Glomerular visceral epithelial cell (primary cell): Measurements from ENCODE around the gene IRS4.
A peak's percentile ranks its signal among the peaks of the same experiment; 100 is the strongest.

Experiments
- DNase-seq: peaks from one replicate; pipeline ENCODE4 v3.0.0-alpha.2; 2016; ENCODE audit errors: extremely low spot score

Gene IRS4

GRCh38 chrX:108736509-108737479 lies at the start of gene IRS4:
Gene IRS4 (minus strand): TSS chrX:108736563.
- DNase-seq, result peak; percentile 1

- DNase-seq, result no peak
Measured at GRCh38 chrX:108772549-108772948, 36.2 kb upstream of the IRS4 start.

- no peak for DNase-seq
Measured at GRCh38 chrX:108763559-108763958, 27.2 kb upstream of the IRS4 start.

GRCh38 chrX:108740299-108740774 lies 4.0 kb upstream of the IRS4 start:
- DNase-seq, result no peak

- no peak for DNase-seq
Measured at GRCh38 chrX:108737754-108738153, 1.4 kb upstream of the IRS4 start.

DNA sequence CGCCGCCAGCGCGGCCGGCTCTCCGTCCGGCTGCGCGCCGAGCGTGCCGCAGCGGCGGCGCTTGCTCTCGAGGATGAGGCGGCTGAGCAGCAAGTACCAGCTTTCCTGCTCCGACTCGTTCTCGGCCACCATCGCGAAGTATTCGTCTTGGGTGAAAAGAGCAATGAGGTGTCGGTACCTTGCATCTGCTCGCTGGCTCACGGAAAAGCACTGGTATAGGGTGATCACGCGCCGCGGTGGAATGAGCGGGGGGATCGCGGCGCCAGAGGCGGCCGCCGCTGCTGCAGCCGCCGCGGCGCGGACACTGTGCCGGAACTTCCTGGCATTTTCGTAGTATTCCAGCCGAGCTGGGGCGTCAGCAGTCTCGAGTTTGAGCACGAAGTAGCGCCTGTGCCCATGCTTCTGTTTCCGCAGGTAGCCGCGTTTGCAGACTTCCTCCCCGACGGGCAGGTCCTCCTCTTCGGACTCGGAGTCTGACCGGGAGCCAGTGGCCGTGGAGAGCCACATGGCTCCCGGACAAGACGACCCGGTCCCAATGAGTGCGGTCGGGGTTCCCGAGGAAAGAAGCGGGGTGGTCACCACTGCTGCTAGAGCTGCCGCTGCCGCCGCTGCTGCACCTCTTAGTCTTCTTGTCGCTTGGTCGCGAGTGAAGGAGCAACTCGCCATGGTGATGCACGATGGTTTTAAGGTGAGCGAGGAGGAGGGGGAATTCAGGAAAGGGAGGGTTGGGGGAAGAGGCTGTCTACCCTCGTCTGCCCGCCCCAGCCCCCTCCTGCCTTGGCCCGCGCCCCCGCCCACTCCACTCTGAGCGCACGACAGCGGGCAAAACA lies 469 bp downstream of the IRS4 start:
- peak; percentile 0 for DNase-seq

DNA sequence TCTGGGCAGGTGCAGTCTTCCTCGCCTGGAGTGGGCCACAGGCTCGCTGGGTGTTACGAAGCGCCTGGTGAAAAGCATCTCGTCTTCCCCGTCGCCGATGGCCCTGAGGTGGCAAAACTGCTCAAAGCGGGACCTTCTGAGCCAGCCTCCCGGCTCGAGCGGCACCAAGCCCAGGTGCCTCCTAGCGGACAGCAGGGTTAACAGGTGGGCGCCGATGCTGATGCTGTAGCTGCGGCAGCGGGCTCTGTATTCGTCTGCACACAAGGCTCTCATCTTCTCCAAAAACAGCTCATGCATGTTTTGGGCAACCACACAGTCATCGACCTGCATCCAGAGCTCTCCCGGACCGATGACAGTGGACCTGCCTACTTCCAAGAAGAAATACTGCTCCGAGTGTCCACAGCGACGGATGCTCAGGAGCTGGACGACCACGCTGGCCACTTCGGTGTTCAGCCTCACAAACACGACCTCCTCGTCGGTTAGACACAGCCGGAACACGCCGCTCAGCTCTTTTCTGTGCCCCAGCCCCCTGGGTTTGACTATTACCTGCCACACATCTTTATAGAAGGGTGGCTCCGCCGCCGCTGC lies 1.2 kb downstream of the IRS4 start:
- DNase-seq, result peak; percentile 0

GRCh38 chrX:108734426-108734825 lies 1.9 kb downstream of the IRS4 start:
- no peak for DNase-seq

DNA sequence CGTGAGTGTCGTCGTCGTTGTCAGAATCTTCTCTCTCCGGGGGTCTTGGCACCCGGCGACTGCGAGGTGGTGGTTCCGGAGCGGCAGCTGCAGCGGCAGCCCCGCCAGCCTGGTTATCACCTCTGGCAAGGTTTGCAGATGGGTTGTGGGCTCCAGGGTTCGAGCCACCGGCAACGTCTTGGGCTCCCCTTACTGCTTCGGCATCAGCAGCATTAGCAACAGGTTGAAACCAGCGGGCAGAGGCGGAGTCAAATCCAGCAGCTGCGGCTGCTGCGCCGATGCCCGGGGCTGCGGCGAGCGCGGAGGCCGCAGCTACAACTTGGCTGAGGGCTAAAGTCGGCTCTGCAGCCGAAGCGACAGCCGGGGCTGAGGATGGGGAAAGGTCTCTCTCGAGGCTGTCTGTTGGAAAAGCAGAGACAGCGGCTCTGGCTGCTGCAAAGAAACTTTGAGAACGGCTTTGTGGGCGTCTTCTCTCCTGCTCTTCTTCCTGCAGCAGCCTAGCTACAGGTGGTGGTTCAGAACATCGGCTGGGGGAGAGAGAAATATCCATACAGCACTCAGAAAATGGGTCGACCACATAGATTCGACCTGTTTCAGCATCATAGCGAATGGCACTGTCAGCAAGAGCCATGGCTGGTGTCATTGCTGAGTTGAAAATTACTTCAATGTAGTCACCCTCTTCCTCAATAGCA lies 3.6 kb downstream of the IRS4 start:
- DNase-seq, result peak; percentile 0

DNA sequence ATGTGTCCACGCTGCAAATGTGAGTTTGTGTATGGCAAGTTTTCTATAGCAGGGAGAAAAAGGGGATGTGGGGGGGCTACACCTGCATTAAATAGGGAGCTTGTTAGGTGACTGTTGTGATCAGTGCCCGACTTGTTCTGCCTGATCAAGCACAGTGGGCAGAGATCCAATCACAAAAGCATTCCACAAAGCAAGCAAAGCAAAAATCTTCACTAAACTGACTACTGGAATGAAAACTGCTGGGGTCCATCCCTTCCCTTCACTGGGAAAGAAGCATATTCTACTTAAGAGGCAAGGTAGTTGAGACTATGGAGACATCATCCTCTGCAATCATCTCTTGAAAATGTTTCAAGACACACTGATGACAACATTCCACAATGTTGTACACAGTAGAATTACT lies 5.2 kb downstream of the IRS4 start:
- no peak for DNase-seq

DNA sequence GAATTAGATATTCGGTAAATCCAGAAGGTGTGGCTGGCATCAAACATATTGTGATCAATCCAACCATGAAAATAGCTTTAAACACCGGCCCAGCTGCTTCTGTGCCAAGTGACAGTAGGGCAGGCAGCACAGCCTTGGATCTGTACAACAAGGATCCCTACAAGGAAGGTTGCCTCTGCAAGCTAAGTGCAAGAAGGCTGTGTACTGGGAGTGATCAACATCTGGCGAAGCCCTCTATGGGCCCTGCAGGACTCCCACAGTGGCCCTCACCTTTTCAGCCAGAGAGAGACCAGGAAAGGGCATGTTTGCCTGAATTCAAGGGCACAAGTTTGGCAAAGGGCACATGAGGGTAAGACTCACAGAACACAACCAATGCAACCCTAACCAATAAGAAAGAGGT lies 9.6 kb downstream of the IRS4 start:
- DNase-seq, result no peak

- DNase-seq, result no peak
Measured at GRCh38 chrX:108722561-108722960, 13.8 kb downstream of the IRS4 start.

DNA sequence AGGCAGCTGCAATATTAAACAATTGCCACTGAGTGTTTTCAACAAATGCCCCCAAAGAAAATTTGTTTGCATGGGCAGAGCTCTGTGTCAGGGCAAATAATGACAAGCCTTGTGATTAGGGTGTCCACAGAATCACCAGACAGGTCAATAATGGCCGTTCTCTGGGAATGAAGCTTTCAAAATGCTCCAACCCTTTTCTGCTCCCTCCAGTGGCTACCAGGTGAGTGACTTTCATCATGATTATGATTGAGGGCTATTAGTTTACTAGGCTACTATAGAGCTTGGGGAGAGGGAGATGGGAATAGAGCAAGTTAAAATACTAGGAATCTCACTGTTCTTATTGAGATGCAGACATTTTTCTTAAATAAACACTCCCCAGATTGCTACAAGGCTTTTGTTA lies 23.5 kb downstream of the IRS4 start:
- DNase-seq, result no peak

DNA sequence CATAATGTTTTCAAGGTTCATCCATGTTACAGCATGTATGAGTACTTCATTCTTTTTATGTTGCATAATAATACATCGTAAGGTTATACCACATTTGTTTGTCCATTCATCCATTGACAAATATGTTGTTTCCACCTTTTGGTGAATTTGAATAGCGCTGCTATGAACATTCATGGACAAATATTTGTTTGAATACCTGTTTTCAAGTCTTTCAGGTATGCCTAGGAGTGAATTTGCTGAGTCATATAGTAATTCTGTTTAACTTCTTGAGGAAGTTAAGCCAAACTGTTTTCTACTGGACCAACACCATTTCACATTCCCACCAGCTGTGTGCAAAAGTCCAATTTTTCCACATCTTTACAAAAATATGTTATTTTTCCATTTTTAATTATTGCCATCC lies 31.5 kb downstream of the IRS4 start:
- no peak for DNase-seq

- DNase-seq, result no peak
Measured at GRCh38 chrX:108702530-108702929, 33.8 kb downstream of the IRS4 start.

DNA sequence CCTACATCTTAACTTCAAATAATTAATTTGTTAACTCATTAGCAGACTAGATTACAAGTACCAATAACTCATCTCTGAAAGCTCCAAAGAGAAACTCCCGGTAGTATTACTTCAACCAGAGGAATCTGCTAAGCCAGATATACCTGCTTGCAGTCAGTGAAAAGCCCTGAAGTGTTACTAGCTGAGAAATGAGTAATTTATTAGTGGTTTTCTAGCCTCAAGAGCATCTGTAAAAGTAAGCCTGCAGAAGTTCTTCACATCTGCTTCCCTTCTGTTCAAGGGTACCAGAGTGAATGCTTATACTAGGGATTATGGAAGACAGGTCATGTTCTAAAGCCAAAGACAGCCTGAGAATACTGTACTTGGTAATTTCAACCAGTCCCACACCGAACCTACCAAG lies 34.7 kb downstream of the IRS4 start:
- no peak for DNase-seq

GRCh38 chrX:108699368-108699767 lies 37.0 kb downstream of the IRS4 start:
- peak; percentile 7 for DNase-seq

DNA sequence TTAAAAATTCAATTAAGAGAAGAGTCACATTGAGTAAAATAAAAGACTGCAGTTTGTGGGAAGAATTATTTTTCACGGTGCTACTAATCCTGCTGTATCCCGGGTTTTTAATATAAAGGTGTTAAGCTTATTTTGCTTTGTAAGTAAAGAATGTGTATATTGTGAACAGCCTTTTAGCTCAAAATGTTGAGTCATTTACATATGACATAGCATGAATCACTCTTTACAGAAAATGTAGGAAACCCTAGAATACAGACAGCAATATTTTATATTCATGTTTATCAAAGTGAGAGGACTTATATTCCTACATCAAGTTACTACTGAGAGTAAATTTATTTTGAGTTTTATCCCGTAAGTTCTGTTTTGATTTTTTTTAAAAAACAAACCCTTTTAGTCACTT lies 39.7 kb downstream of the IRS4 start:
- no peak for DNase-seq
